22Rv1 (cell line): ENCODE measurements around the gene PLCB1.

Source experiments
- ZFX ChIP-seq: fragments of 450-650 bp; IDR thresholded peaks from 2 replicates; pipeline ENCODE4 v1.6.1; 2017; ENCODE audit warnings: antibody characterized with exemption, borderline replicate concordance
- TF ChIP-seq, protein P1 (sequence below): fragments of 450-650 bp; IDR thresholded peaks from 2 replicates; pipeline ENCODE4 v1.5.1; 2017; ENCODE audit warnings: mild to moderate bottlenecking

GRCh38 chr20:8487696-8488095, 355.6 kb downstream of the PLCB1 start:
- TF ChIP-seq, protein P1, sequence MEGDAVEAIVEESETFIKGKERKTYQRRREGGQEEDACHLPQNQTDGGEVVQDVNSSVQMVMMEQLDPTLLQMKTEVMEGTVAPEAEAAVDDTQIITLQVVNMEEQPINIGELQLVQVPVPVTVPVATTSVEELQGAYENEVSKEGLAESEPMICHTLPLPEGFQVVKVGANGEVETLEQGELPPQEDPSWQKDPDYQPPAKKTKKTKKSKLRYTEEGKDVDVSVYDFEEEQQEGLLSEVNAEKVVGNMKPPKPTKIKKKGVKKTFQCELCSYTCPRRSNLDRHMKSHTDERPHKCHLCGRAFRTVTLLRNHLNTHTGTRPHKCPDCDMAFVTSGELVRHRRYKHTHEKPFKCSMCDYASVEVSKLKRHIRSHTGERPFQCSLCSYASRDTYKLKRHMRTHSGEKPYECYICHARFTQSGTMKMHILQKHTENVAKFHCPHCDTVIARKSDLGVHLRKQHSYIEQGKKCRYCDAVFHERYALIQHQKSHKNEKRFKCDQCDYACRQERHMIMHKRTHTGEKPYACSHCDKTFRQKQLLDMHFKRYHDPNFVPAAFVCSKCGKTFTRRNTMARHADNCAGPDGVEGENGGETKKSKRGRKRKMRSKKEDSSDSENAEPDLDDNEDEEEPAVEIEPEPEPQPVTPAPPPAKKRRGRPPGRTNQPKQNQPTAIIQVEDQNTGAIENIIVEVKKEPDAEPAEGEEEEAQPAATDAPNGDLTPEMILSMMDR: no peak
- TF ChIP-seq ZFX: no peak
